ENCODE results near the gene ZNF526. TPM values are rescaled to one million over a fixed set of nuclear protein-coding genes. Genes with fewer than 3 reads are reported as not detected.

Gene ZNF526
- total and polyA plus RNA-seq, 9 of the 15 experiments (the other 6 are each of a cell fraction or from before 2014, with no cell fraction given), result 1.3 to 17.9 (median 6.2) TPM

DNA sequence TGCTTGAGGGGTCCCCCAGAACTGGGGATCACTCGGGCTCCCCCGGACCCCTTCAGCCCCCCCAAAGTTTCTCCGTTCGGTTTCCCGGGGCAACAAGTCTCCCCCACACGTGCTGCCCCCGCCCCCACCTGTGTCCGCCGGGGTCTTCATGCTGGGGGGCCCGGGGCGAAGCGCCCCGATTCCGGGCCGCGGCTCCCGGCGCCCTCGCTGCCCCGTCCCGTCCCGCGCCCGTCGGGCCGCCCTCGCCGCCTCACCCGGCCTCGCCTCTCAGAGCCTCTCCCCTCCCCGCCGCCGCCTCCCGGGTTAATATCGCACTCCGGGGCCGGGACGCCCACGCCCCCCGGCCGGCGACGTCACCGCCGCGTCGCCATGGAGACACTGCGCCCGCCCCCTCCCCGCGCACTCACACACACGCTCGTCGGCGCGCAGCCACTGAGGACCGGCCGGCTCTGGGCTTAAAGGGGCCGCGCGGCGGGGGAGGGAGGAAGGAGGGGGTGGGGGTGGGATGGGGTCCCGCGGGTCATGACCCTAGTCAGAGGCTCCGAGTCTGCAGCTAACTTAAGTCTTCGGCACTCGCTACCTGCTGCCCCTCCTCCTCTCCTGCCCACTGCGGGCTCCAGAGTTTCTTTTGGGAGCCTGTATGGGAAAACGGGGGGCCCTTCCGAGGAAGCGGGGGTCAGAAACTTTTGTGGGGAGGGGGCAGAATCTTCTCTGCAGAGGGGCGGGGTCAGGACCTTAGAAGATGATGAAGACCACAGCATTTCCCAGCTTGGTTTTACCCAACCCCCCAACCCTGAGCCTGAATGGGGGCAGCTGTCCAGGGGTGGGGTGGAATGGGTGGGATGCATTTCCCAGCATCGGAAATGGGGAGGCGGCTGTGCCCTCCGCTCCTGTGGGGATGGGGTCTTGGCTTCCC, 35.0 kb downstream of the ZNF526 start, which contains the start of gene ERF (continued):
- TF ChIP-seq SRSF1 (IDR thresholded peaks at IDR 0.05; ENCODE audit: low read depth, low read length) (no peak), FOXJ2 (tag; IDR thresholded peaks at IDR 0.05) (no peak), HNRNPUL1 (IDR thresholded peaks at IDR 0.05; ENCODE audit: low read length) (no peak), TBP (optimal IDR thresholded peaks at IDR 0.05; ENCODE audit: low read depth, low read length) (peak; percentile 80), SMAD4 (CRISPR knock-in tag; conservative IDR thresholded peaks at IDR 0.05) (no peak), CTBP1 (IDR thresholded peaks at IDR 0.05; ENCODE audit: borderline replicate concordance) (peak; percentile 58; the same call in 1 of the 2 replicates), HEY1 (CRISPR knock-in tag; IDR thresholded peaks at IDR 0.05; ENCODE audit: borderline replicate concordance) (no peak), SIX5 (IDR thresholded peaks at IDR 0.05; ENCODE audit: borderline replicate concordance in 1 of 2, insufficient read depth in 1 of 2, low read depth in 1 of 2, low read length in 2 of 2) (no peak), ZNF12 (CRISPR knock-in tag; IDR thresholded peaks at IDR 0.05) (no peak), PURB (CRISPR knock-in tag; IDR thresholded peaks at IDR 0.05; ENCODE audit: low read depth) (no peak), EP400 (IDR thresholded peaks at IDR 0.05) (no peak), KAT7 (CRISPR knock-in tag; IDR thresholded peaks at IDR 0.05; ENCODE audit: borderline replicate concordance) (no peak), HDGF (IDR thresholded peaks at IDR 0.05) (no peak), KLF10 (CRISPR knock-in tag; IDR thresholded peaks at IDR 0.05) (no peak), ZMIZ1 (IDR thresholded peaks at IDR 0.05; ENCODE audit: low read depth in 2 of 2, low read length in 2 of 2) (no peak), RAD51 (IDR thresholded peaks at IDR 0.05; ENCODE audit: borderline replicate concordance, low read depth) (no peak), SETDB1 (IDR thresholded peaks at IDR 0.05; ENCODE audit: low read length) (no peak)

Measured in K562 (cell line).